GM19455 (cell line): Measurements from ENCODE around the gene CGN.
A peak's percentile ranks its signal among the peaks of the same experiment; 100 is the strongest.

Source experiments
- ATAC-seq: cut with Tn5 transposase; IDR thresholded peaks from one replicate; pipeline ENCODE4 v1.9.1; 2021; ENCODE audit not compliant: unreplicated experiment

The CGN gene

GRCh38 chr1:151523326-151523725 lies 12.1 kb downstream of the CGN start:
- ATAC-seq: no peak

- ATAC-seq: no peak
Measured at GRCh38 chr1:151524736-151525135, 13.5 kb downstream of the CGN start.

- no peak for ATAC-seq
Measured at GRCh38 chr1:151526735-151527525, 15.7 kb downstream of the CGN start.

GRCh38 chr1:151529211-151529702 lies 18.1 kb downstream of the CGN start:
- no peak for ATAC-seq

GRCh38 chr1:151529781-151530180 lies 18.6 kb downstream of the CGN start:
- ATAC-seq: no peak

GRCh38 chr1:151530461-151530860 lies 19.3 kb downstream of the CGN start:
- no peak for ATAC-seq

GRCh38 chr1:151533870-151534269 lies 22.7 kb downstream of the CGN start:
- no peak for ATAC-seq

GRCh38 chr1:151534662-151535278 lies 23.6 kb downstream of the CGN start:
- ATAC-seq: no peak

GRCh38 chr1:151535326-151536271 lies 24.4 kb downstream of the CGN start:
- ATAC-seq: no peak

GRCh38 chr1:151536499-151536898 lies 25.3 kb downstream of the CGN start:
- ATAC-seq: no peak

- ATAC-seq: no peak
Measured at GRCh38 chr1:151537112-151537511, 25.9 kb downstream of the CGN start.

GRCh38 chr1:151539321-151540020 lies 28.3 kb downstream of the CGN start:
- no peak for ATAC-seq

- ATAC-seq: peak; percentile 91
Measured at GRCh38 chr1:151540021-151540981, 29.1 kb downstream of the CGN start, which contains the start of gene TUFT1. TSS of gene TUFT1 (plus strand) at chr1:151540309. CDS start at chr1:151540367, 58 bp downstream.

- no peak for ATAC-seq
Measured at GRCh38 chr1:151540982-151541377, 29.8 kb downstream of the CGN start.

- no peak for ATAC-seq
Measured at GRCh38 chr1:151541752-151542151, 30.6 kb downstream of the CGN start.

GRCh38 chr1:151542710-151543129 lies 31.5 kb downstream of the CGN start:
- ATAC-seq: no peak

- no peak for ATAC-seq
Measured at GRCh38 chr1:151545542-151545941, 34.4 kb downstream of the CGN start.

- no peak for ATAC-seq
Measured at GRCh38 chr1:151546011-151546925, 35.1 kb downstream of the CGN start.
